Testis (tissue), 3 donors: ENCODE data around the gene CPT1C. TPM values are rescaled to one million over a fixed set of nuclear protein-coding genes. Genes with fewer than 3 reads are reported as not detected.

Experiments used
- DNase-seq: peaks from one replicate; pipeline ENCODE4 v3.0.0-alpha.2; 2019
- H3K27ac ChIP-seq, 2 donors: fragments of 200-600 bp; sonication (generic); one replicate each; pipeline ENCODE4 v1.5.1; 2019
- H3K27me3 ChIP-seq: fragments of 200-600 bp; sonication (generic); one replicate; pipeline ENCODE4 v1.5.1; 2019
- H3K36me3 ChIP-seq: fragments of 200-600 bp; sonication (generic); one replicate; pipeline ENCODE4 v1.5.1; 2017; ENCODE audit warnings: low read depth; ENCODE audit errors: missing control alignments
- H3K4me1 ChIP-seq: fragments of 200-600 bp; sonication (generic); one replicate; pipeline ENCODE4 v1.5.1; 2019
- H3K4me3 ChIP-seq, 2 donors: fragments of 200-600 bp; sonication (generic); one replicate each; pipeline ENCODE4 v1.5.1; 2017 to 2019
- H3K9me3 ChIP-seq: fragments of 200-600 bp; sonication (generic); one replicate; pipeline ENCODE4 v1.5.1; 2017
- POLR2A ChIP-seq: fragments of 450-650 bp; IDR thresholded peaks from one replicate; pipeline ENCODE4 v1.6.1; 2017; ENCODE audit warnings: antibody characterized with exemption, mild to moderate bottlenecking, moderate library complexity
- WGBS, 2 donors: methylation state at CpG; one replicate each; pipeline ENCODE4 v1.1.5; 2018; 5-methylcytosine and 5-hydroxymethylcytosine counted together
- intact Hi-C: fragments of 100-400 bp; cut with DNase I; formaldehyde crosslinking; loops from one replicate; pipeline ENCODE4 v1.15.1; 2023; ENCODE audit warnings: low total_unique reads
- polyA plus RNA-seq: library from polyadenylated mRNA; stranded (reverse); fragments of 350-450 nt; fragmentation: Illumina TruSeq; extraction: RNeasy Lipid Tissue Mini Kit (QIAGEN cat#74804); gene quantifications from one replicate; pipeline ENCODE4 v1.2.3, GENCODE V29; 2014; ENCODE audit warnings: low read depth, low replicate concordance; ENCODE audit not compliant: insufficient read depth
- total RNA-seq, 2 donors: library from RNA; depleted of rRNA; stranded (reverse); fragments of >200 nt; gene quantifications; one replicate each; pipeline ENCODE4 v1.2.3, GENCODE V29; 2016
- TF ChIP-seq, protein P1 (sequence below), 3 experiments: fragments of 450-650 bp in 2 of 3; fragments of 200-600 bp in 1 of 3; sonication (generic) in 1 of 3; IDR thresholded peaks; one replicate each; pipeline ENCODE4 v1.5.1; 2016 to 2019; ENCODE audit warnings: antibody characterized with exemption in 3 of 3, mild to moderate bottlenecking in 2 of 3, moderate library complexity in 1 of 3

The CPT1C gene
- total and polyA plus RNA-seq, 3 donors from 2014 or later = 8.8 to 17.1 (median 9.8) TPM

DNA sequence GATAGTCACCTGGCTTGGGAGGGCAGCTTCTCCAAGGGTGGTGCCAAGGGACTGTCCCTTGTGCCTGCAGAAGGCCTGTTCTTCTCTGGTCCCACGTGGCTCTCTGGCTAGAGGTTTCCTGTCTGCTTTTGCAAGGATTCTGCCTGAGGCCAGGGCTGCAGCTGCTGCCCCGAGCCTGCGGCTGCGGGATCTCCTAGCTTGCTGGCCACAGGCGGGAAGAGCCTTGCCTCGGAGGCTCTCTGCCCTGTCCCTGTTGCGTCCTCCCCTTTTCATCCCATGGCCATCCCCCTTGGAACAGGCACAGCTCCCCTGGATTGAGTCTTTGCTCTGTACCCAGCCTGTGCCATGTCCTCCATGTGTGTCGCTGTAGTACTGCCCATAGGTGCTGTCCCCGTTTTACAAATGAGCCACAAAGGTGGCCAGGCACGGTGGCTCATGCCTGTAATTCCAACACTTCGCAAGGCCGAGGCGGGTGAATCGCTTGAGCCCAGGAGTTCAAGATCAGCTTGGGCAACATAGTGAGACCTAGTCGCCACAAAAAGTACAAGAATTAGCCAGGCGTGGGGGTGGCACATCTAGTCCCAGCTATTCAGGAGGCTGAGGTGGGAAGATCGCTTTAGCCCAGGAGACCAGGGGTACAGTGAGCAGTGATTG is 34.3 kb upstream of the CPT1C start:
- H3K36me3 ChIP-seq = no peaks in the 10 kb centered on the region

DNA sequence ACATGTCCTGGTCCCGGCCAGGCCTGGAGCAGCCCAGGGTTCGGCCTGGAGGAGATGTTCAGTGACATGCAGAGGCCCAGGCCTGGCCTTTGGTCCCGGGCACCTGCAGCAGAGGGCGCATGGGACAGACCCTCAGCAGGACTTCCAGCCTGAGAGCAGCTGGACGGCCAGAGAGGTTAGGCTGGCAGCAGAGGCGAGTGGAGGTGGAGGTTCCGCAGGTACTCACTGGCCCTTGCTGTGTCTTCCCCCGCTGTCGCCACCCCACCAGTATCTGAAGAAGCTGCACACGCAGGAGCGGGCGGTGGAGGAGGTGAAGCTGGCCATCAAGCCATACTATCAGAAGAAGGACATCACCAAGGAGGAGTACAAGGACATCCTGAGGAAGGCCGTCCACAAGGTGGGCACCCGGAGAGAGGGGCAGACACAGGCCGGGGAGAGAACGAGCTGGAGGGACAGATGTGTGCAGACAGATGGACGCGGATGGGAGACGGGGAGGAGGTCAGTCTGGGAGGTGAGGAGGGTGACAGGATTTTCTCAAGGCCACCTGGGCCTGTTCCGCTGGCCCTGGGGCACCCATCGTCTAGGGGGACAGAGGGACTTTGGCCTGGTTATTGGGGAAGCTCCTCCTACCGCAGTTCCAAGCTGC is 33.3 kb upstream of the CPT1C start:
- TF ChIP-seq, protein P1, sequence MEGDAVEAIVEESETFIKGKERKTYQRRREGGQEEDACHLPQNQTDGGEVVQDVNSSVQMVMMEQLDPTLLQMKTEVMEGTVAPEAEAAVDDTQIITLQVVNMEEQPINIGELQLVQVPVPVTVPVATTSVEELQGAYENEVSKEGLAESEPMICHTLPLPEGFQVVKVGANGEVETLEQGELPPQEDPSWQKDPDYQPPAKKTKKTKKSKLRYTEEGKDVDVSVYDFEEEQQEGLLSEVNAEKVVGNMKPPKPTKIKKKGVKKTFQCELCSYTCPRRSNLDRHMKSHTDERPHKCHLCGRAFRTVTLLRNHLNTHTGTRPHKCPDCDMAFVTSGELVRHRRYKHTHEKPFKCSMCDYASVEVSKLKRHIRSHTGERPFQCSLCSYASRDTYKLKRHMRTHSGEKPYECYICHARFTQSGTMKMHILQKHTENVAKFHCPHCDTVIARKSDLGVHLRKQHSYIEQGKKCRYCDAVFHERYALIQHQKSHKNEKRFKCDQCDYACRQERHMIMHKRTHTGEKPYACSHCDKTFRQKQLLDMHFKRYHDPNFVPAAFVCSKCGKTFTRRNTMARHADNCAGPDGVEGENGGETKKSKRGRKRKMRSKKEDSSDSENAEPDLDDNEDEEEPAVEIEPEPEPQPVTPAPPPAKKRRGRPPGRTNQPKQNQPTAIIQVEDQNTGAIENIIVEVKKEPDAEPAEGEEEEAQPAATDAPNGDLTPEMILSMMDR (IDR thresholded peaks at IDR 0.05) = no peak
- TF ChIP-seq POLR2A = no peak

More for the DNA sequence above, 34.3 kb upstream of the CPT1C start:
- Histone ChIP-seq H3K27me3 (no peaks in the 10 kb centered on the region), H3K4me3 (no peak overlapping the region), H3K27ac (no peak overlapping the region), H3K9me3 (no peaks in the 10 kb centered on the region), H3K4me1 (no peaks in the 10 kb centered on the region)
- DNase-seq = no peak
- 84 to 86% methylated on average over 17 of the region's 17 CpGs for WGBS, 2 donors
- no peak for TF ChIP-seq POLR2A
- TF ChIP-seq, protein P1 (IDR thresholded peaks at IDR 0.05) = no peak
- intact Hi-C loops = no loop called here

DNA sequence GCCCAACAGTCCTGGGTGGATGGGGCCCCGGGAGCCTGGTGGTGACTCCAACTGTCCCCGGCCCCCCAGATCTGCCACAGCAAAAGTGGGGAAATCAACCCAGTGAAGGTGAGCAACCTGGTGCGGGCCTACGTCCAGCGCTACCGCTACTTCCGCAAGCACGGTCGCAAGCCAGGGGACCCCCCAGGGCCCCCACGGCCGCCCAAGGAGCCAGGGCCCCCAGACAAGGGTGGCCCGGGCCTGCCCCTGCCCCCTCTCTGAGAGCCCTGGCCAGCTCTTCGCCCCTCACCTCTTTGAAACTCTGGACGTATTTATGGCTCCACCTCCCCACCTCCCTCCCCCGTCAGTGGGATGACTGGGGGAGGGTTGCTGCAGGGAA is 32.8 kb upstream of the CPT1C start:
- intact Hi-C loops = no loop called here
- H3K4me1 ChIP-seq = no peaks in the 10 kb centered on the region
- no peak overlapping the region for H3K27ac ChIP-seq
- TF ChIP-seq POLR2A = no peak
- TF ChIP-seq, protein P1 (IDR thresholded peaks at IDR 0.05) = no peak
- no peaks in the 10 kb centered on the region for H3K27me3 ChIP-seq
- no peak overlapping the region for H3K4me3 ChIP-seq
- no peaks in the 10 kb centered on the region for H3K36me3 ChIP-seq
- WGBS, 2 donors = 84 to 88% methylated on average over 5 to 15 of the region's 15 CpGs
- no peaks in the 10 kb centered on the region for H3K9me3 ChIP-seq
- no peak for DNase-seq

More for the DNA sequence above, 33.3 kb upstream of the CPT1C start:
- 77 to 80% methylated on average over 18 to 22 of the region's 22 CpGs for WGBS, 2 donors
- no peak overlapping the region for H3K4me3 ChIP-seq
- DNase-seq = no peak
- H3K27me3 ChIP-seq = no peaks in the 10 kb centered on the region
- no peaks in the 10 kb centered on the region for H3K9me3 ChIP-seq
- no peak overlapping the region for H3K27ac ChIP-seq
- no peaks in the 10 kb centered on the region for H3K36me3 ChIP-seq
- intact Hi-C loops = no loop called here
- no peaks in the 10 kb centered on the region for H3K4me1 ChIP-seq

DNA sequence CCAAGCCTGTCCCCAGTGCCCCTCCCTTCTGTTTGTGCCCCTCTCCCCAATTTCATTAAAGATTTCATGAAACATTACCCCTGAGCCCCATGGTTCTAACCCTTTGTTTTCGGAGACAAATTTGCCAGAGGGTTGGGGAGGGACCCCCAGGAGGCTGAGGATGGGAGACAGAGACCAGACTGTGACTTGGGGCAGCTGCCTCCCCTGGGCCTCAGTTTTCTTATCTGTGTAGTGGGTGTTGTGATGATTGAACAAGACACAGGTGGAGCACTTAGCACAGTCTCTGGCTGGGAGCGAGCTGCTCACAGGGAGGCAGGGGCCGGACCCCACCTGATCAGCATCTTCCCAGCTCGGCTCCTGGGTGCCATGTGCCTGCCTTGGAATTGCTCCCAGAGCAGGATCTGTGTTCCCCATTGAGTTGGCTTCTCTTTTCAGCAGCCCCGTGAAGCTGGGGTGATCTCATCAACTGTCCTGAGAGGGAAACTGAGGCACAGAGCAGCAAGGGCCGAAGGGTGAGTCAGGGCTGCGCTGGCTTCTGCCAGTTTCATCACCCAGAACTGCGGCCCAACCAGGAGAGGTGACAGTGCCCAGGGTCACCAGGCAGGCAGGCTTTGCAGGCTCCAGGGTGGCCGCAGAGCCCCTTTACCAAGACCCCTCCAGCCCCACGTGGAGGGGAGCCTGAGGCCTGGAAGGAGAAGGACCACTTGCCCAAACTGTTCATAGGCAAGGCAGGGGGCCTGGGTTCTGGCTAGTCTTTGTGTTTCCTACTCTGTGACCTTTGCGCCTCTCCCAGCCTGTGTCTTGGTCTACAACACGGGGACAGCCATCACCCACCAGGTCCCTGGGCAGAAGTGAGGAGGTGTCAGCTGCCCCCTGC is 32.1 kb upstream of the CPT1C start:
- Histone ChIP-seq H3K27me3 (no peaks in the 10 kb centered on the region), H3K27ac (no peak overlapping the region), H3K4me1 (no peaks in the 10 kb centered on the region), H3K4me3 (no peak overlapping the region), H3K36me3 (no peaks in the 10 kb centered on the region), H3K9me3 (no peaks in the 10 kb centered on the region)
- 86 to 96% methylated on average over 6 to 12 of the region's 12 CpGs for WGBS, 2 donors
- intact Hi-C loops = no loop called here
- TF ChIP-seq, protein P1 (IDR thresholded peaks at IDR 0.05) = no peak
- TF ChIP-seq POLR2A = no peak
- no peak for DNase-seq
